ENCODE measurements around the gene GNGT1.

Gene GNGT1

GRCh38 chr7:93883917-93884345, 22.4 kb upstream of the GNGT1 start:
- TF ChIP-seq CTCF (IDR thresholded peaks at IDR 0.05; ENCODE audit: unreplicated experiment in 3 of 3) = no peak
- H3K4me1 Mint-ChIP-seq = peaks cover 1% of the 10 kb centered on the region
- no peaks in the 10 kb centered on the region for H3K36me3 Mint-ChIP-seq (ENCODE audit: low read depth)
- peaks cover 8% of the 10 kb centered on the region for H3K9me3 Mint-ChIP-seq
- no peak overlapping the region for H3K4me3 Mint-ChIP-seq
- peaks cover 16% of the 10 kb centered on the region for H3K27me3 Mint-ChIP-seq (ENCODE audit: low read depth)
- no peak overlapping the region for H3K27ac Mint-ChIP-seq

- H3K4me1 Mint-ChIP-seq = peaks cover 7% of the 10 kb centered on the region
- peaks cover 21% of the 10 kb centered on the region for H3K27me3 Mint-ChIP-seq (ENCODE audit: low read depth)
- no peak overlapping the region for H3K27ac Mint-ChIP-seq
Measured at GRCh38 chr7:93884541-93884940, 21.8 kb upstream of the GNGT1 start.

GRCh38 chr7:93889261-93889660, 17.1 kb upstream of the GNGT1 start:
- H3K27me3 Mint-ChIP-seq (ENCODE audit: low read depth) = peaks cover 55% of the 10 kb centered on the region
- H3K27ac Mint-ChIP-seq = peak overlapping the region in 1 of 3 experiments; percentile 33
- no peaks in the 10 kb centered on the region for H3K9me3 Mint-ChIP-seq
- H3K36me3 Mint-ChIP-seq (ENCODE audit: low read depth) = no peaks in the 10 kb centered on the region
- H3K4me1 Mint-ChIP-seq = peaks cover 22% of the 10 kb centered on the region
- TF ChIP-seq CTCF (IDR thresholded peaks at IDR 0.05; ENCODE audit: unreplicated experiment in 3 of 3) = no peak
- H3K4me3 Mint-ChIP-seq = peak overlapping the region; percentile 96 to 98 (median 98)

More at GRCh38 chr7:93884541-93884940, 21.8 kb upstream of the GNGT1 start:
- Mint-ChIP-seq H3K4me3 (no peak overlapping the region), H3K36me3 (ENCODE audit: low read depth) (no peaks in the 10 kb centered on the region), H3K9me3 (peaks cover 6% of the 10 kb centered on the region)
- TF ChIP-seq CTCF (IDR thresholded peaks at IDR 0.05; ENCODE audit: unreplicated experiment in 3 of 3) = no peak

GRCh38 chr7:93890041-93890463, 16.3 kb upstream of the GNGT1 start:
- Mint-ChIP-seq H3K9me3 (no peaks in the 10 kb centered on the region), H3K4me1 (peaks cover 28% of the 10 kb centered on the region), H3K27ac (peak overlapping the region; percentile 76 to 96 (median 83)), H3K27me3 (ENCODE audit: low read depth) (peaks cover 55% of the 10 kb centered on the region), H3K4me3 (peak overlapping the region; percentile 96 to 98 (median 98)), H3K36me3 (ENCODE audit: low read depth) (no peaks in the 10 kb centered on the region)
- peak in 1 of 3 experiments; percentile 9 for TF ChIP-seq CTCF (IDR thresholded peaks at IDR 0.05; ENCODE audit: unreplicated experiment in 3 of 3)

- TF ChIP-seq CTCF (IDR thresholded peaks at IDR 0.05; ENCODE audit: unreplicated experiment in 3 of 3) = no peak
- Mint-ChIP-seq H3K4me1 (peaks cover 33% of the 10 kb centered on the region), H3K27me3 (ENCODE audit: low read depth) (peaks cover 55% of the 10 kb centered on the region), H3K9me3 (no peaks in the 10 kb centered on the region), H3K27ac (peak within 1 kb of the TSS; percentile 76 to 96 (median 83)), H3K4me3 (peak within 1 kb of the TSS; percentile 96 to 98 (median 98)), H3K36me3 (ENCODE audit: low read depth) (no peaks in the 10 kb centered on the region)
Measured at GRCh38 chr7:93890464-93891068, 15.8 kb upstream of the GNGT1 start, which contains the start of gene TFPI2. TFPI2 (minus strand) TSS chr7:93890753; CDS start chr7:93890678, 75 bp downstream.

GRCh38 chr7:93894426-93894825, 11.9 kb upstream of the GNGT1 start:
- H3K4me1 Mint-ChIP-seq = peaks cover 53% of the 10 kb centered on the region
- peaks cover 34% of the 10 kb centered on the region for H3K27me3 Mint-ChIP-seq (ENCODE audit: low read depth)
- peak overlapping the region in 2 of 3 experiments; percentile 11 to 67 for H3K27ac Mint-ChIP-seq
- H3K4me3 Mint-ChIP-seq = no peak overlapping the region
- no peak for TF ChIP-seq CTCF (IDR thresholded peaks at IDR 0.05; ENCODE audit: unreplicated experiment in 3 of 3)
- H3K36me3 Mint-ChIP-seq (ENCODE audit: low read depth) = no peaks in the 10 kb centered on the region
- H3K9me3 Mint-ChIP-seq = no peaks in the 10 kb centered on the region

Data from nephron (organoid).